Activated CD8-positive, alpha-beta memory T cell treated with anti-CD3 and anti-CD28 coated beads for 4 hours (primary cell): Measurements from ENCODE around the gene CYGB.

Source experiments
- DNase-seq, 2 donors: peaks; one replicate each; pipeline ENCODE4 v3.0.0-alpha.2; 2020; ENCODE audit warnings: low read depth in 2 of 2

Gene CYGB

GRCh38 chr17:76501827-76502307 is 35.6 kb downstream of the CYGB start:
- no peak for DNase-seq

GRCh38 chr17:76501018-76501826 is 36.3 kb downstream of the CYGB start, which contains the start of gene RHBDF2:
TSS of gene RHBDF2 (minus strand) at chr17:76501423. CDS start at chr17:76481524, 19,899 bp downstream.
- DNase-seq, result peak; percentile 86 to 93

GRCh38 chr17:76500747-76501017 is 36.8 kb downstream of the CYGB start:
- DNase-seq, result no peak

DNA sequence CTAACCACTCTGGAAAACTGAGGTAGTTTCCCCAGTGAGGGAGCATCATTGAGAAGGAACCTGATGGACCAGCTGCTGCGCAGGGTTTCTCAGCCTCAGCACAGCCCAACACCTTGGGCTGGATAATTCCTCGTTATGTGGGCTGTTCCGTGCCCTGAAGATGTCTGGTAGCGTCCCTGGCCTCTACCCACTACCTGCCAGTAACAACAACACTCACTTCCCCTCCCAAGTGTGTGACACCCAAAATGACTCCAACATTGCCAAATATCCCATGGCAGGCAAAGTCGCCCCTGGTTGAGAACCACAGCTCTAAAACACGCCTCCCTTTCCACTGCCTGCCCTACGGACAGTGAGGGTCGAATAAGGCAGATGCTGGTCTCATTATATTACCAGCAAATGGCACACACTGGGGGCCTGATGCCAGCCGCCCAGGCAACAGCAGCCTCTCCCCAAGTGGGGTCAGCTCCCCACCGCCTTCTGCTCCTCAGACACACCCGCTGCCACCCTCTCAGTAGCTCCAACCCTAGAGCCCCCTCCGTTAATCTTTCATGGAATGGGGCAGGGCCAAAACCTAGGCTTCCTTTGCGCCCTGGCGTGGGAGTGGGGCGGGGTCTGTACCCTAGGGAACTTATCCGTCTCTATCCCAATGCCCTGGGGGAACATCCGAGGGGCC is 37.3 kb downstream of the CYGB start:
- no peak for DNase-seq

- DNase-seq, result no peak
These were observed 38.2 kb downstream of the CYGB start for GRCh38 chr17:76499267-76499667.

- no peak for DNase-seq
These were observed 38.6 kb downstream of the CYGB start for GRCh38 chr17:76498876-76499251.

DNA sequence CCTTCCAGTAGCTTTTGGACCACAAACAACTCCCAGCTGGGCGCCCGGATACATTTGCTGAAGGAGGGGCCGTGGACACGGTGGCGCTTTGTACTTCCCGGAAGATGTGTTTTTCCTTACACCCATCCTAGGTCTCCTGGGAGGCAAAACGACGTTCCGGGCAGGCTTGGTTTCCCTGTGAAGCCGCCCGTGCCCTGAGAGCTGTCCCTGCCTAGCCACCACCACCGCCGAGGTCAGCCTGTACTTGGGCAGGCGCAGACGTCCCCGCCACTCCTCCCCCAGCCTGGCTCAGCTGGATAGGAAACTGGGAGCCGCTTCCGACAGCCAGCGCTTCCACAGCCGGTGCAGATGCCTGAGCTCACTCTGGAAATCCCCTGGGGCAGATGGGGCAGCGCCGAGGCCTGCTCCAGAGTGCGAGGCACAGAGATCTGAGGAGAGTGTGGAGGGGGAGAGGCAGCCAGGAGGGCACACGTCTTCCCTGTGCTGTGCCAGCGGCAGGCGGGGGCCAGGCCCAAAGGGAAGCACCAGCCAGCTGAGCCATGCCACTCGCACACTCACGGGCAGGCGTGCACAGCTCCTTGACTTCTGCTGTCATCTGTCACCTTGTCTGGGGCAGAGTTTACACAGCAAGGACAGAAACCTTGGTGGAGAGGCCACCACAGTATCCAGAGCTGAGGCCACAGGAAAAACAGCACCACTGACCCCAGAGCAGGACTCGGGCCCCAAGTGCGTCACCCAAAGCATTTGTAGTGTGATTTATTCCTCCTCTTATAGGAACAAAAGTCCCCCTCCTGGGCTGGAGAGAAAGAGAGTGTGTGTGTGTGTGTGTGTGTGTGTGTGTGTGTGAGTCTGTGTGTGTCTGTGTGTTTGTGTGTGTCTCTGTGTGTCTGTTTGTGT is 39.3 kb downstream of the CYGB start:
- DNase-seq, result no peak

- DNase-seq, result no peak
These were observed 39.9 kb downstream of the CYGB start for GRCh38 chr17:76497699-76497978.

DNA sequence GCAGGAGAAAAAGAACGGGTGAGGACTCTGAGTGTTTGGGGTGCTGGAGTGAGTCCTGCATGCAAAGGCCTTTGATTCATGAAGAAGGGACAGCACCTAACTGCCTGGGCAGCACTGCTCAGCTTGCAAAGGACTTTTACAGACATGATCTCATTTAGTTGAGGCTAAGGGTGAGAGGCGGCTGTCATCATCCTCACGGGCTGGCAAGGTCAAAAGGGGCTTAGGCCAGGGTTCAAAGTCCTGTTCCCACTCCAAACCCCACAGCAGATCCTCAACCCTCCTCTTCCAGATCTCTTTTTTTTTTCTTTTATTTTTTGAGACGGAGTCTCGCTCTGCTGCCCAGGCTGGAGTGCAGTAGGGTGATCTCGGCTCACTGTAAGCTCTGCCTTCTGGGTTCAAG is 41.0 kb downstream of the CYGB start:
- DNase-seq, result no peak

GRCh38 chr17:76495663-76496400 is 41.7 kb downstream of the CYGB start:
- no peak for DNase-seq

DNA sequence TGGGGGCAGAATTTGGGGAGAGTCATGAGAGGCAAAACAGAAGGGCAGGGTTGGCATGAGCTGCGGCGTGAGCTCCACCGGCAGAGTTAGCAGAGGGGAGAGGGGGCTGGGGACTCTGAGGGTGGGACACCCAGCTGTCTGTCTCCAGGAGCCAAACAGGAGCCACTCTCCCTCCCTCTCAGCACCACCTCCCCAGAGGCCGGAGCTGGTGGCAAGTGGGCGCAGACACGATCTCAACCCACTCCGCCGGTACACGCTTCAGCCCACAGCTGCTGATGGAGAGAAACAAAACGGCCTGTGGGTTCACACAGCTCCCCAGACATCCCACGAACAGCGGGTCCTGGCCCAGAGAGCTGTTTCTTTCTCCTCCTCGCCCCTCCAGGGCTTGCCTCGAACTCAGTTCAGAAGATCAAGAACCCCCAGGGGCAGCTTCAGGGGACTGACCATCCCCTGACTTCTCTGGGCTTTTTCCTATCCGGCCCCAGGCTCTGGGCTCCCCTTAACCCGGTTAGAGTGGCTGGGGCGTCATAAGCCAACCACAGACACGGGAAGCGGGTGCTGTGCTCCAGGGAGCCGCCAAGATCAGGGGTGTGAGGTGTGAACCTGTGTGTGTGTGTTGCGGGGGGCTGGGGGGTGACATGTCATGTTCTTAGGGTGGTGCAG is 43.9 kb downstream of the CYGB start:
- no peak for DNase-seq

DNA sequence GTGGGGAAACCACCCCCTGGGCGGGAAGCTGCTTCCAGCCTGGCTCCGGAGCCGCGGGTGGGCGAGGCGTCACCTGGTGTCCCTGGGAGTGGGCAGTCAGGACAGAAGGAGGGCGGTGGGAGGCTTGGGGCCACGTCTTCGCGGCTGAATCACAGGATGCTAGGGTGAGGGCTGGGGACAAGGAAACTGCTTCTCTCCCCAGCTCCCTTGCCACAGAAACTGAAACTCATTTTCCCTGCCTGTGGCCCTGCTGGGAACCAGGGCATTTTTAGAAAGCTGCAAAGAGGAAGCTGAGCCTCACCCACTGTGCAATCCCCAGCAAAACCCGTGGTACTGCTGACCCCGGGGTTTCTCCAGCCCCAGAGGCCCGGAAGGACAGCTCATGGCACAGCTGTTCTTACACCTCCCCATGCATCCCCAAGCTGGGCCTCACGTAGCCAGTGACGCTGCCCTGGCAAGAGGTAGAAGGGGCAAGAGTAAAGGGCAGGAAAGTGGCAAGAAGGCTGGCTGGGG is 44.5 kb downstream of the CYGB start:
- DNase-seq, result no peak

DNA sequence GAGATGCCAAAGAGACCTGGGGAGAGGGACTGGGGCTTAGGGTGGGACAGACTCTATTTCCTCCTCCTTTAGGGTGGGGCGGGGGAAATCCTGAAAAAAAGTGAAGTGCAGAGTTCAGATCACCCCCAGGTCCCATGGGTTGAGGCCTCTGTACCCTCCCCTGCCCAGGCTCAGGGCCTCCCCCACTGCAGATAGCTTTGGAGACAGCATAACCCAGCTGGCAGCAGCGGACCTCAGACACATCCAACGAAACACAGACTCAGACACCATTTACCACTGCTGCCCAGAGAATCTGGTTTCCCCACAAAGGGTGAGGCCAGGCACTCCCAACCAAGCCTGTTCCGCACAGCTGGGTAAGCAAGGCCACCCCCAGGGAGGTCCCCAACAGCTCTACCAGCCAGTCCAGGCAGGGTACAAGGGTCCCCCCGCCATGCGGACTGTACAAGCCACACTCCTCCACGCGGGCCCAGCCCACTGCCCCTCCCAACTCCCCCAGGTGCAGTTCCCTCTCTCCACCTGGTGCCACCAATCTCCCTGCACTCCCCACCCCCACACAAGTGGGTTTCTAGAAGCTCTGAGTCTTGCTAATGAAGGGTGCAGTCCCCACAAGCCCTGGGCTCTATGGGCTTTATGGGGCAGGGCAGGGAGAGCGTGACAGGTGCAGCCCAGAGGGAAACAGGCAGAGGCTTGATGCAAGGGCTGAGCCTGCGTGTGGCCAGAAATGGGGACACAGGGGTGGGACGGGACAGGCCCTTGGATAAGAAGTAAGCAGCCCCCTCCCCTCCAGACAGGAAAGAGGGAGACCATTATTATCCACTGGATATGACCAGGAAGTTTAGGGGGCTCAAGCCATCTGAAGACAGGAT is 45.2 kb downstream of the CYGB start:
- no peak for DNase-seq

DNA sequence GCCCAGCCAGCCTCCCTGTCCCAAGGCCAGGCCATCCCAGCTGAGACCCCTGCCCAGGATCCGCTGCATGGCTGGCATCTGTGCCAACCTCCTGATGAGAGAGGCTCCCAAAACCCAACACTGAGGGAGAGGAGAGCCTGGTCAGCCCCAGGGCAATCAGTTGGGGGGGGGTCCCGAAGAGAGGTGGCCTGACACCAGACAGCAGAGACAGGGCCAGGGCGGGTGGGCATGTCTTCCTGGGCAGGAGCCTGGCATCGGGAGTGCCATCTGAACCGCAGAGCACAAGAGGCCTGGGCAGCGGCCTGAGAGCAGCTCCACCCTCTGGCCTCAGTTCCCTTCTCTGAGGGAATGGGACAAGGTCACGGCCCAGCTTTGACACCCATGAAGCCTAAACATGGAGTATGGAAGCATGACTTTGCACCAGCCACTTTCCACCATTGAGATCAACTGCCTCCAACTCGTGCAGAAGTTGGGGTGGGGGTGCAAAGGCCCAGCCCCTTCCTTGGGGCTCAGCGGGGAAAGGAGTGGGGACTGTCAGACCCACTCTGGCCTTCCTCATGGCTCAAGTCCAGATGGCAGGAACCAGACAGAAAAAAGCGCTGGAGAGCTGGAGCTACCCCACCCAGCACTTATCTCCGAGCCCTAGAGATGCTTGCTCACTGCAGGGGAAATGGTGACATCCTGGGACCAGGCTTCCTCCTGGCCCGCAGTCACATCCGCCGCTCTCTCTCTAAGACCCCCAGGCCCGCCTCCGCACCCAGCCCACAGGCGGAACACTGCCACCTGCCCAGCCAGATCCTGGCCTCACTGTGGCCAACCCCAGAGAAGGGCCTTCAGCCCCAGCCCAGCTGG is 46.0 kb downstream of the CYGB start:
- DNase-seq, result no peak

- no peak for DNase-seq
These were observed 47.3 kb downstream of the CYGB start for GRCh38 chr17:76490112-76490710.

GRCh38 chr17:76487451-76488192 is 49.9 kb downstream of the CYGB start:
- DNase-seq, result no peak

- no peak for DNase-seq
These were observed 51.9 kb downstream of the CYGB start for GRCh38 chr17:76485569-76485968.

GRCh38 chr17:76484228-76484725 is 53.2 kb downstream of the CYGB start:
- DNase-seq, result no peak
